ENCODE data around the gene MIR17HG.
"Not testable (repeated sequence)": the region's sequence is repeated elsewhere in the genome, so short reads cannot be mapped to it uniquely, and the experiment has no call there.

Gene MIR17HG

DNA sequence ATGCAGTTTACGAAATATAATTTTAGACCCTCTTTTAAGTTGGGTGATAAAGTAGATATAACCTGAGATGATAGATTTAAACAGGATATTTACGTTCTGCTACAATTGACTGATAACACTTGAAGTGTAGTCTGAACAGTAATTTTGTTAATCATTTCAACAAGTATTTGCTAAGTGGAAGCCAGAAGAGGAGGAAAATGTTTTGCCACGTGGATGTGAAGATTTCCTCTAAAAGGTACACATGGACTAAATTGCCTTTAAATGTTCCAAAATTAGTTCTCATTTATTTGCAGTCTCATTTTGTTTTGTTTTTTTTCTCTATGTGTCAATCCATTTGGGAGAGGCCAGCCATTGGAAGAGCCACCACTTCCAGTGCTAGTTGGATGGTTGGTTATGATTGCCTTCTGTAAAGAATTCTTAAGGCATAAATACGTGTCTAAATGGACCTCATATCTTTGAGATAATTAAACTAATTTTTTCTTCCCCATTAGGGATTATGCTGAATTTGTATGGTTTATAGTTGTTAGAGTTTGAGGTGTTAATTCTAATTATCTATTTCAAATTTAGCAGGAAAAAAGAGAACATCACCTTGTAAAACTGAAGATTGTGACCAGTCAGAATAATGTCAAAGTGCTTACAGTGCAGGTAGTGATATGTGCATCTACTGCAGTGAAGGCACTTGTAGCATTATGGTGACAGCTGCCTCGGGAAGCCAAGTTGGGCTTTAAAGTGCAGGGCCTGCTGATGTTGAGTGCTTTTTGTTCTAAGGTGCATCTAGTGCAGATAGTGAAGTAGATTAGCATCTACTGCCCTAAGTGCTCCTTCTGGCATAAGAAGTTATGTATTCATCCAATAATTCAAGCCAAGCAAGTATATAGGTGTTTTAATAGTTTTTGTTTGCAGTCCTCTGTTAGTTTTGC, 2.8 kb downstream of the MIR17HG start:
- TF ChIP-seq, protein P1, sequence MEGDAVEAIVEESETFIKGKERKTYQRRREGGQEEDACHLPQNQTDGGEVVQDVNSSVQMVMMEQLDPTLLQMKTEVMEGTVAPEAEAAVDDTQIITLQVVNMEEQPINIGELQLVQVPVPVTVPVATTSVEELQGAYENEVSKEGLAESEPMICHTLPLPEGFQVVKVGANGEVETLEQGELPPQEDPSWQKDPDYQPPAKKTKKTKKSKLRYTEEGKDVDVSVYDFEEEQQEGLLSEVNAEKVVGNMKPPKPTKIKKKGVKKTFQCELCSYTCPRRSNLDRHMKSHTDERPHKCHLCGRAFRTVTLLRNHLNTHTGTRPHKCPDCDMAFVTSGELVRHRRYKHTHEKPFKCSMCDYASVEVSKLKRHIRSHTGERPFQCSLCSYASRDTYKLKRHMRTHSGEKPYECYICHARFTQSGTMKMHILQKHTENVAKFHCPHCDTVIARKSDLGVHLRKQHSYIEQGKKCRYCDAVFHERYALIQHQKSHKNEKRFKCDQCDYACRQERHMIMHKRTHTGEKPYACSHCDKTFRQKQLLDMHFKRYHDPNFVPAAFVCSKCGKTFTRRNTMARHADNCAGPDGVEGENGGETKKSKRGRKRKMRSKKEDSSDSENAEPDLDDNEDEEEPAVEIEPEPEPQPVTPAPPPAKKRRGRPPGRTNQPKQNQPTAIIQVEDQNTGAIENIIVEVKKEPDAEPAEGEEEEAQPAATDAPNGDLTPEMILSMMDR (IDR thresholded peaks at IDR 0.05; ENCODE audit: extremely low read depth, insufficient read depth, missing control alignments) = no peak
- in situ Hi-C loops (cut with MboI; ENCODE audit: low pct_unique_long_range_greater_than_20kb, low sequenced_read_pairs, unreplicated experiment) = no loop called here
- DNase-seq (ENCODE audit: low spot score) = no peak

GRCh38 chr13:91351123-91351522, 3.6 kb downstream of the MIR17HG start:
- in situ Hi-C loops (cut with MboI; ENCODE audit: low pct_unique_long_range_greater_than_20kb, low sequenced_read_pairs, unreplicated experiment) = no loop called here
- TF ChIP-seq, protein P1 (IDR thresholded peaks at IDR 0.05; ENCODE audit: extremely low read depth, insufficient read depth, missing control alignments) = no peak
- no peak for DNase-seq (ENCODE audit: low spot score)

- TF ChIP-seq, protein P1 (IDR thresholded peaks at IDR 0.05; ENCODE audit: extremely low read depth, insufficient read depth, missing control alignments) = no peak
- no peak for DNase-seq (ENCODE audit: low spot score)
- in situ Hi-C loops (cut with MboI; ENCODE audit: low pct_unique_long_range_greater_than_20kb, low sequenced_read_pairs, unreplicated experiment) = no loop called here
Observed at GRCh38 chr13:91351980-91352379, 4.5 kb downstream of the MIR17HG start.

DNA sequence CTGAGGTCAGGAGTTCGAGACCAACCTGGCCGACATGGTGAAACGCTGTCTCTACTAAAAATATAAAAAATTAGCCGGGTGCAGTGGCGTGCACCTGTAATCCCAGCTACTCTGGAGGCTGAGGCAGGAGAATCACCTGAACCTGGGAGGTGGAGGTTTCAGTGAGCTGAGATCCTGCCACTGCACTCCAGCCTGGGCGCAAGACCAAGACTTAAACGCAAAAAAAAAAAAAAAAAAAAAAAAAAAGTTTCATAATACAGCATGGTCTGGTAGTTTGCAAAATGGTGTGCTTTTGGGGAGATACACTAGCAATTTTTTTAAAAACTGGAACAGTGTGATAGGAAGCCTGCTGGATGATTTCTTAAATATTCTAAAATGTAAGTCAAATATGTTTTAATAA, 5.4 kb downstream of the MIR17HG start:
- in situ Hi-C loops (cut with MboI; ENCODE audit: low pct_unique_long_range_greater_than_20kb, low sequenced_read_pairs, unreplicated experiment); DNase-seq (ENCODE audit: low spot score): not testable (repeated sequence)

DNA sequence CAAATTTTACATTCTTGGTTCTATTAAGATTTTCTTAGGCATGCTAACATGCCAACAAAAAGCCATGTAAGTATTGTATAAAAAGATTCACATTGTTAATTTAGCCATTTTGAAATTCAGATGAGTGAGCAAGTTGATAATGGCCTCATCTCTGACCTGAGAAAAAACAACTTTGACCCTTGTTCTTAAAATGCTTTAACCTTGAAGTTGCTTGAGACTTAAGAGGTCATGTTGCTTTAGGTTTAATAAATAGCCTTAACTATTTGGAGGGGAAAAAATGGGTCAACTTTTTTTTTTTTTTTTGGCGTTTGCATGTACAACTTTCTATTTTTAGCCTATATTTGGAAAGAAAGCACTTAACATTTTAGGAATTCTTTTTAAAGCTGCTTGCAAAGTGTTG, 6.0 kb downstream of the MIR17HG start:
- TF ChIP-seq, protein P1 (IDR thresholded peaks at IDR 0.05; ENCODE audit: extremely low read depth, insufficient read depth, missing control alignments) = no peak
- no peak for DNase-seq (ENCODE audit: low spot score)
- in situ Hi-C loops (cut with MboI; ENCODE audit: low pct_unique_long_range_greater_than_20kb, low sequenced_read_pairs, unreplicated experiment) = no loop called here

DNA sequence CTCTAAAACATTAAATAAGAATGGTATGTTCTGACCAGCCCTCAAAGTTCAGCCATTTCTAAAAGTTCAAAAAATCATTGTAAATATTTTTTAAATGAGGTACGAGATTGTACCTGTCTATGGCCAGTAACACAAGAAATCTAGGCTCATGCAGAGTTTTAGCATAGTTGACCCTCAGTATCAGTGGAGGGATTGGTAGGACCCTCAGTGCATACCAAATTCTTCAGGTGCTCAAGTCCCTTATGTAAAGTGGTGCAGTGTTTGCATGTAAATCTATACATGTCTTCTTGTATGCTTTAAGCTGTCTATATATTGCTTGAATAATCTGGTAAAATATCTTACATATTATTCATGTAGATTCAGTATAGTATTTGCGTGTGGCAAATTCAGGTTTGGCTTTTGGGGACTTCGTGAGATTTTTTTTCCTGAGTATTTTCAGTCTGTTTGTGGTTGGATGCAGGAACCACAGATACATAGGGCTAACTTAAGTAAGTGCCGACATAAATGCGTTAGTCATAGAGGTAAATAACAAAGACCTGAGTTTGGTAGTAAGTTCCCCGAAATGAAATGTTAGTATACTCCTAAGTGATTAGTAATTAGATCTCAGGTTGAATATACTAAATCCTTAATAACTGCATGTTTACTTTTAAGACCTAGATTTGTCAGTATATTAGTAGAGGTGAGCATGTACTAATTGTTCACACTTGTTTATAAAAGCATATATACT, 7.8 kb downstream of the MIR17HG start:
- DNase-seq (ENCODE audit: low spot score) = no peak
- in situ Hi-C loops (cut with MboI; ENCODE audit: low pct_unique_long_range_greater_than_20kb, low sequenced_read_pairs, unreplicated experiment) = no loop called here
- TF ChIP-seq, protein P1 (IDR thresholded peaks at IDR 0.05; ENCODE audit: extremely low read depth, insufficient read depth, missing control alignments) = no peak

Data from GM13977 (cell line).